ENCODE measurements around the gene AUH. TPM values are rescaled to one million over a fixed set of nuclear protein-coding genes. Genes with fewer than 3 reads are reported as not detected.

AUH gene
- total and polyA plus RNA-seq, 10 of the 15 experiments (the other 5 are each of a cell fraction or from before 2014, with no cell fraction given), result 1.7 to 7.3 (median 4.6) TPM

DNA sequence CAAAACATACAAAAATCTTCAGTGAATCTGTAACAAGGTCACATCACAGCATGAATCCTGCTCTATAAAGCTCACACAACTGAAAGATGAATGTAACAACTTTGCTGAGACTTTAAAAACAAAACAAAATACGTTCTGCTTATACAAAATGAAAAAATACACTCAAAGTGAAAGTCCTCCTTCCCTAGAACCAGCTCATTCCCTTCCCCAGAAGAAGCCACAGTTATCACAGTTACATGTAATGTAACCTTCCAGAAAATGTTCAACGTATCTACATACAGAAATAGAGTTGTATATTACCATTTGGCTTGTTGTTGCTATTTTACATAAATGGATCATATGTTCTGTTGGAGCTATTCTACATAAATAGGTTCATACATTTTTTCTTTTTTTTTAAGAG lies 2.6 kb downstream of the AUH start (continued):
- TF ChIP-seq, protein P1, sequence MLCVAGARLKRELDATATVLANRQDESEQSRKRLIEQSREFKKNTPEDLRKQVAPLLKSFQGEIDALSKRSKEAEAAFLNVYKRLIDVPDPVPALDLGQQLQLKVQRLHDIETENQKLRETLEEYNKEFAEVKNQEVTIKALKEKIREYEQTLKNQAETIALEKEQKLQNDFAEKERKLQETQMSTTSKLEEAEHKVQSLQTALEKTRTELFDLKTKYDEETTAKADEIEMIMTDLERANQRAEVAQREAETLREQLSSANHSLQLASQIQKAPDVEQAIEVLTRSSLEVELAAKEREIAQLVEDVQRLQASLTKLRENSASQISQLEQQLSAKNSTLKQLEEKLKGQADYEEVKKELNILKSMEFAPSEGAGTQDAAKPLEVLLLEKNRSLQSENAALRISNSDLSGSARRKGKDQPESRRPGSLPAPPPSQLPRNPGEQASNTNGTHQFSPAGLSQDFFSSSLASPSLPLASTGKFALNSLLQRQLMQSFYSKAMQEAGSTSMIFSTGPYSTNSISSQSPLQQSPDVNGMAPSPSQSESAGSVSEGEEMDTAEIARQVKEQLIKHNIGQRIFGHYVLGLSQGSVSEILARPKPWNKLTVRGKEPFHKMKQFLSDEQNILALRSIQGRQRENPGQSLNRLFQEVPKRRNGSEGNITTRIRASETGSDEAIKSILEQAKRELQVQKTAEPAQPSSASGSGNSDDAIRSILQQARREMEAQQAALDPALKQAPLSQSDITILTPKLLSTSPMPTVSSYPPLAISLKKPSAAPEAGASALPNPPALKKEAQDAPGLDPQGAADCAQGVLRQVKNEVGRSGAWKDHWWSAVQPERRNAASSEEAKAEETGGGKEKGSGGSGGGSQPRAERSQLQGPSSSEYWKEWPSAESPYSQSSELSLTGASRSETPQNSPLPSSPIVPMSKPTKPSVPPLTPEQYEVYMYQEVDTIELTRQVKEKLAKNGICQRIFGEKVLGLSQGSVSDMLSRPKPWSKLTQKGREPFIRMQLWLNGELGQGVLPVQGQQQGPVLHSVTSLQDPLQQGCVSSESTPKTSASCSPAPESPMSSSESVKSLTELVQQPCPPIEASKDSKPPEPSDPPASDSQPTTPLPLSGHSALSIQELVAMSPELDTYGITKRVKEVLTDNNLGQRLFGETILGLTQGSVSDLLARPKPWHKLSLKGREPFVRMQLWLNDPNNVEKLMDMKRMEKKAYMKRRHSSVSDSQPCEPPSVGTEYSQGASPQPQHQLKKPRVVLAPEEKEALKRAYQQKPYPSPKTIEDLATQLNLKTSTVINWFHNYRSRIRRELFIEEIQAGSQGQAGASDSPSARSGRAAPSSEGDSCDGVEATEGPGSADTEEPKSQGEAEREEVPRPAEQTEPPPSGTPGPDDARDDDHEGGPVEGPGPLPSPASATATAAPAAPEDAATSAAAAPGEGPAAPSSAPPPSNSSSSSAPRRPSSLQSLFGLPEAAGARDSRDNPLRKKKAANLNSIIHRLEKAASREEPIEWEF (IDR thresholded peaks at IDR 0.05; ENCODE audit: insufficient replicate concordance, low read depth, low read length), result no peak
- TF ChIP-seq FOS (IDR thresholded peaks at IDR 0.05; ENCODE audit: borderline replicate concordance, extremely low read depth, insufficient read length) (no peak), MEF2B (IDR thresholded peaks at IDR 0.05; ENCODE audit: partially characterized antibody, poor library complexity, severe bottlenecking) (no peak), FOXK2 (IDR thresholded peaks at IDR 0.05) (no peak), BRCA1 (IDR thresholded peaks at IDR 0.05; ENCODE audit: low read depth, low read length) (no peak), ZNF384 (IDR thresholded peaks at IDR 0.05; ENCODE audit: borderline replicate concordance, low read depth, low read length) (0 out of 2 replicates have a peak, but pooled peaks have one; percentile 7), HDAC2 (IDR thresholded peaks at IDR 0.05) (no peak), HDGF (IDR thresholded peaks at IDR 0.05) (no peak), CEBPB (IDR thresholded peaks at IDR 0.05; ENCODE audit: borderline replicate concordance in 1 of 2, low read depth in 2 of 2, low read length in 2 of 2) (no peak), SRF (IDR thresholded peaks at IDR 0.05; ENCODE audit: low read depth in 2 of 2, low read length in 2 of 2) (peak in 1 of 2 experiments; percentile 48; a peak in 1 of 4 replicates), SREBF2 (IDR thresholded peaks at IDR 0.05; ENCODE audit: low read length) (no peak), NRF1 (conservative IDR thresholded peaks at IDR 0.05; ENCODE audit: low read depth, low read length) (no peak)
- TF ChIP-seq, protein P2, sequence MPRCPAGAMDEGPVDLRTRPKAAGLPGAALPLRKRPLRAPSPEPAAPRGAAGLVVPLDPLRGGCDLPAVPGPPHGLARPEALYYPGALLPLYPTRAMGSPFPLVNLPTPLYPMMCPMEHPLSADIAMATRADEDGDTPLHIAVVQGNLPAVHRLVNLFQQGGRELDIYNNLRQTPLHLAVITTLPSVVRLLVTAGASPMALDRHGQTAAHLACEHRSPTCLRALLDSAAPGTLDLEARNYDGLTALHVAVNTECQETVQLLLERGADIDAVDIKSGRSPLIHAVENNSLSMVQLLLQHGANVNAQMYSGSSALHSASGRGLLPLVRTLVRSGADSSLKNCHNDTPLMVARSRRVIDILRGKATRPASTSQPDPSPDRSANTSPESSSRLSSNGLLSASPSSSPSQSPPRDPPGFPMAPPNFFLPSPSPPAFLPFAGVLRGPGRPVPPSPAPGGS (IDR thresholded peaks at IDR 0.05; ENCODE audit: borderline replicate concordance, insufficient read depth, low read depth, low read length, poor library complexity, severe bottlenecking), result no peak
- TF ChIP-seq, protein P3, sequence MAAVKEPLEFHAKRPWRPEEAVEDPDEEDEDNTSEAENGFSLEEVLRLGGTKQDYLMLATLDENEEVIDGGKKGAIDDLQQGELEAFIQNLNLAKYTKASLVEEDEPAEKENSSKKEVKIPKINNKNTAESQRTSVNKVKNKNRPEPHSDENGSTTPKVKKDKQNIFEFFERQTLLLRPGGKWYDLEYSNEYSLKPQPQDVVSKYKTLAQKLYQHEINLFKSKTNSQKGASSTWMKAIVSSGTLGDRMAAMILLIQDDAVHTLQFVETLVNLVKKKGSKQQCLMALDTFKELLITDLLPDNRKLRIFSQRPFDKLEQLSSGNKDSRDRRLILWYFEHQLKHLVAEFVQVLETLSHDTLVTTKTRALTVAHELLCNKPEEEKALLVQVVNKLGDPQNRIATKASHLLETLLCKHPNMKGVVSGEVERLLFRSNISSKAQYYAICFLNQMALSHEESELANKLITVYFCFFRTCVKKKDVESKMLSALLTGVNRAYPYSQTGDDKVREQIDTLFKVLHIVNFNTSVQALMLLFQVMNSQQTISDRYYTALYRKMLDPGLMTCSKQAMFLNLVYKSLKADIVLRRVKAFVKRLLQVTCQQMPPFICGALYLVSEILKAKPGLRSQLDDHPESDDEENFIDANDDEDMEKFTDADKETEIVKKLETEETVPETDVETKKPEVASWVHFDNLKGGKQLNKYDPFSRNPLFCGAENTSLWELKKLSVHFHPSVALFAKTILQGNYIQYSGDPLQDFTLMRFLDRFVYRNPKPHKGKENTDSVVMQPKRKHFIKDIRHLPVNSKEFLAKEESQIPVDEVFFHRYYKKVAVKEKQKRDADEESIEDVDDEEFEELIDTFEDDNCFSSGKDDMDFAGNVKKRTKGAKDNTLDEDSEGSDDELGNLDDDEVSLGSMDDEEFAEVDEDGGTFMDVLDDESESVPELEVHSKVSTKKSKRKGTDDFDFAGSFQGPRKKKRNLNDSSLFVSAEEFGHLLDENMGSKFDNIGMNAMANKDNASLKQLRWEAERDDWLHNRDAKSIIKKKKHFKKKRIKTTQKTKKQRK (IDR thresholded peaks at IDR 0.05; ENCODE audit: low read depth, low read length), result no peak
- TF ChIP-seq, protein P4, sequence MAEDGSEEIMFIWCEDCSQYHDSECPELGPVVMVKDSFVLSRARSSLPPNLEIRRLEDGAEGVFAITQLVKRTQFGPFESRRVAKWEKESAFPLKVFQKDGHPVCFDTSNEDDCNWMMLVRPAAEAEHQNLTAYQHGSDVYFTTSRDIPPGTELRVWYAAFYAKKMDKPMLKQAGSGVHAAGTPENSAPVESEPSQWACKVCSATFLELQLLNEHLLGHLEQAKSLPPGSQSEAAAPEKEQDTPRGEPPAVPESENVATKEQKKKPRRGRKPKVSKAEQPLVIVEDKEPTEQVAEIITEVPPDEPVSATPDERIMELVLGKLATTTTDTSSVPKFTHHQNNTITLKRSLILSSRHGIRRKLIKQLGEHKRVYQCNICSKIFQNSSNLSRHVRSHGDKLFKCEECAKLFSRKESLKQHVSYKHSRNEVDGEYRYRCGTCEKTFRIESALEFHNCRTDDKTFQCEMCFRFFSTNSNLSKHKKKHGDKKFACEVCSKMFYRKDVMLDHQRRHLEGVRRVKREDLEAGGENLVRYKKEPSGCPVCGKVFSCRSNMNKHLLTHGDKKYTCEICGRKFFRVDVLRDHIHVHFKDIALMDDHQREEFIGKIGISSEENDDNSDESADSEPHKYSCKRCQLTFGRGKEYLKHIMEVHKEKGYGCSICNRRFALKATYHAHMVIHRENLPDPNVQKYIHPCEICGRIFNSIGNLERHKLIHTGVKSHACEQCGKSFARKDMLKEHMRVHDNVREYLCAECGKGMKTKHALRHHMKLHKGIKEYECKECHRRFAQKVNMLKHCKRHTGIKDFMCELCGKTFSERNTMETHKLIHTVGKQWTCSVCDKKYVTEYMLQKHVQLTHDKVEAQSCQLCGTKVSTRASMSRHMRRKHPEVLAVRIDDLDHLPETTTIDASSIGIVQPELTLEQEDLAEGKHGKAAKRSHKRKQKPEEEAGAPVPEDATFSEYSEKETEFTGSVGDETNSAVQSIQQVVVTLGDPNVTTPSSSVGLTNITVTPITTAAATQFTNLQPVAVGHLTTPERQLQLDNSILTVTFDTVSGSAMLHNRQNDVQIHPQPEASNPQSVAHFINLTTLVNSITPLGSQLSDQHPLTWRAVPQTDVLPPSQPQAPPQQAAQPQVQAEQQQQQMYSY (CRISPR knock-in tag; IDR thresholded peaks at IDR 0.05), result no peak
